NCI-H510A (cell line): Measurements from ENCODE around the gene FIBCD1.

ENCODE experiments used
- DNase-seq: peaks from one replicate; lab custom pipeline; 2025; lab: John Stamatoyannopoulos, UW

FIBCD1 gene

DNA sequence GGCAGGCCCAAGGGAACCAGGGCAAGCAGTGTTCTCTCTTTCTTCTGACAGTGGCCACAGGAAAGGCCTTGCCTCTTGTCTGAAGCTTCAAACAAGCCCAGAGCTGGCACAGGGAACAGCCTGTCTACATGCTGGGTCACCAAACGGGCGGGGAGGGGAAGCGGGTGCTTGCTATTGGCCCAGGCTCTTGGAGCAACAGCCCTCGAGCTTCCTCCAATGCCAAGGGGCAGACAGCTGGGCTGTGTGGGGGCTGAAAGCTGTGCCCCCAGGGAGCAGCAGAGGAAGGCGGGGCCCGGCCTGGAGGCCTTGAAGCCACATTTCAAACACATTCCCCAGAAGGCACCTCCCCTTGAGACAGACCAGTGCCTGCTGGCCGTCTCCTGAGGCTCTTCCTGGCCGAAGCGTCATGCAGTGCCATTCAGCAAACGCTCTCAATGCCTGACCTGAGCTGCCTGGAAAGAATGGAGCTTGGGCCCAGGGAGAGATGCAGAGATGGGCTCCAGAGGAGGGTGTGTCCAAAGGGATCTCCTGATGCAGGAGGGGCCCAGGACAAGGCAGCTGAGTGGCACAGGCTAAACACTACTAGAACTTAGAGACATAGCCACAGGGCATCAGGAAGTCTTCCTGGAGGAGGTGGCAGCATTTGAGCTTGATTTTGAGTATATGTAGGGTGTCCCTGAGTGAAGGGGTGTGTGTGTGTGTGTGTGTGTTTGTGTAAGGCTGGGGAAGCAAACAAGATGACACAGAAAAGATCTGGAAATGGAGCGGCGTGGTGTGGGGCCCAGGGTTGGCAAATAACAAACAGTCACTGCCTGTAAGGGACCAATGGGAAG is 2.5 kb downstream of the FIBCD1 start:
- DNase-seq = no peak

DNA sequence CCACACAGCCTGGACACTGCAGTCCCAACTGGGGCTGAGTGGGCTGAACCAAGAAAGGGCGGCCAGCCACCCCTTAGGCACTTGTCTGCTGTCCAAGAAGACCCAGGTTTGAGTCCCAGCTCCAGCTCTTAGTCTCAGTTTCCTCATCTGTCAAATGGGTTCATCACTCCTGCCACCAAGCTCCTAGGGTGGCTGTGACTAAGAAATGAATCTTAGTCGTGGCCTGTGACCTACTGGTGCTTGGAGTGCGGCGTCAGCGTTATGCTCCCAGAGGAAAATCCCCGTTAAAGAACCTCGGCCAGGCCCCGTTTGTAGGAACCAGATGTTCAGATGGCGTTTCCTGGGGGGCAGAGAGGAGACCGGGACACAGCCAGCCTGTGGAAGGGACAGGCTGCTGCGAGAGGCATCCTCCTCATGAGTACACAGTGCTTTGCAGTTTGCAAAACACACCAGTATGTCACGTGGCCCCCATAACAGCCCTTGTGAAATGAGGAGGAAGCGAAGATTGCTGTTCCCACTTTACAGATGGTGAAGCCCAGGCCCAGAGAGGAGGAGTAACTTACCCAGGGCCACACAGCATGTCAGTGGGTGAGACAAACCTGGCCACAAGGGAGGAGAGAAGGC is 3.3 kb downstream of the FIBCD1 start:
- no peak for DNase-seq

DNA sequence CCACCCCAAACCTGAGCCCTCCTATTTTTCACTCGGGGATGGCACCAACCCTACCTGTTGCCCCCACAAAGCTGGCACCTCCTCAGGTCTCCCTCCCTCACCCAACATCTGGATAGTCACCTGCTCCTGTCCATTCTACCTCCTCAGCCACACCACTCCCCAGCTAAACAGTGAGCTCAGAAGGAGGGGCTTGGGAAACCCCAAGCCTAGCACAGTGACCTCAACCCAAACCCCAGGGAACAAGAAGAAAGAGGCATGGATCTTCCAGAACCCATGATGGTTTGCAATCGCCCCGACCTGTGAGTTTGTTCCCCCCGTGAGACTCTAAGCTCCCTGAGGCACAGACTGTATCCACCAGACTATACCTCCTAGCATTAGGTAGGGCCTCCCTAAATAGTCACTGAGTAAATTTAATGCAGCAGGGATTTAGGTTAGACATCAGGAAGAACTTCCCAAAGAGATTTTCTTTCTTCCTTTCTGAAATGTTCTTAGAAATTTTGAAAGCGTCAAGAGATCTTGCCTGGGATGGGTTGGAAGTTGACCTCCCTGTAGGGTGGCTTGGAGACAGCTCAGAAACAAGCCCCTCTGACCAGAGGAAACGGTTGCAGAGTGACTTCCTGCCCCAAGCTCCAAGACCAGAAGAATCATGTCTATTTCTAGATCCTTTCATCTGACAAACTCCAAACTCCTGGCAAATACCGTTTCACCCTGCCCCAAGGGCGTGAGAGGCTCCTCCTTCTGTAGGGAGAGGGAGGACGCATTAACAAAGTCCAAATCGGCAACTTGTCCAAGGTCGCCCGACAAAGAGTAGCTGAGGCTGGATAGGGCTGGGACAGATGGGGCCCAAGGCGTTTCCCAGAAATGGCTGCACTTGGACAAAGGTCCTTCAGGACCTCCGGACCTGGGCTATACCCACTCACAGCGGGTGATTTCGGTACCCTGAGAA is 4.1 kb downstream of the FIBCD1 start:
- no peak for DNase-seq

DNA sequence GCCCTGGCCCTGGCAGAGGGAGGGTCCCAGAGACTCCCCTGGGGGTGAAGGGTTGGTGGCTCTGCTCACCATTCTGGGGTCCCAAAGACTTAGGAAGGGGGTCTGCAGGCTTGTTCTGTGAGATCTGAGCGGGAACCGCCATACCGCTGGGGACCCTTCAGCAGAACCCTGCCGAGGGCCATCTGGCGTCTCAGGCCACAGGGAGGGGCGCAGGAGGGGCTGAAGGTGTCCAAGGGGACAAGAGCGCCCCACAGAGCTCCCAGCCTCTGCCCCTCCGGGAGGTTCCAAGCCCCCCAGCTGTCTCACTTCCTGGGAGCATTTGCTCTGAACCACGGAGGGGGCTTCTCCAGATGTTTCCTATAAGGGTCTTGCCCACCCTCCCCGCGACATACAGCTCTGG is 4.8 kb downstream of the FIBCD1 start:
- no peak for DNase-seq

DNA sequence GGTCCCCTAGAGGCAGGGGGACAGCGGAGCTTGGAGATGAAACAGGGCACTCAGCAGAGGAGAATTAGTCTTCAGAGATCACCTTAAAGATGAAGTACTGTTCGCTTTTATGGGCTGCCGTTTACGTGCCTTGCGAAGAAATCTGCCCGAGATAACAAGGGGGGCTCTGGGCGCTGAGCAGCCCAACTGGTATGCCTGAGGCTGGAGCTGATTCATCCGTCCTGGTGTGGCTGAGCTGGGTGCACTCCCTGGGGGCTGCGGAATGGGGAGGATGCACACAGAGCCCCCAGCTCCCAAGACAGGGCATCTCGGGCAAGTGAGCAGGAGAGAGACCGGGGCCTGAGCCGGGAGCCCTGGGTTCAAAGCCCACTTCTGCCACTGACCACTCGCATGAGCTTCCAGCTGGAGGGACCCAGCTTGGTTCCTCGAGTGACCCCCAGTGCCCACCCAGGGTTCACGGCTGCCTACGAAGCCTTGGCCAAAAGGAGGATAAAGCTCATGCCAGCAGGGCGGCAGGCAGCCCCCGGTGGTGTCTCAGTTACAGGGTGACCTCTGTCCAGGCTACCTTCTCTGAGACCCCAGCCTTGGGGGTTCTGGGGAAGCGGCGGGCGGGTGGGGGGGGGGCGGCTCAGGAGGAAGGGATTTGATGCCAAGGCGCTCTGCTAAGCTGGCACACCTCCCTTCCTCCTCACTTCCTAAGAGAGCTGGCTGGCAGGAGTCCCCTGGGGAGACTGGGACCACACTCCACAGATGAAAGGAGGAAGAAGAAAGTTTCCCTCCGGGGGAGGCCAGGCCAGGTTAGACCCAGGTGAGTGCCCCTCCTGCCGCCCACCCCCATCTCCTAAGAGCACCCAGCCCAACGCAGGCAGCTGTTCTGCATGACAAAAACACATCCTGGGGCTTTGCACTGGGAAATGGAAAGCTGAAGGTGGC is 5.7 kb downstream of the FIBCD1 start:
- DNase-seq = no peak

DNA sequence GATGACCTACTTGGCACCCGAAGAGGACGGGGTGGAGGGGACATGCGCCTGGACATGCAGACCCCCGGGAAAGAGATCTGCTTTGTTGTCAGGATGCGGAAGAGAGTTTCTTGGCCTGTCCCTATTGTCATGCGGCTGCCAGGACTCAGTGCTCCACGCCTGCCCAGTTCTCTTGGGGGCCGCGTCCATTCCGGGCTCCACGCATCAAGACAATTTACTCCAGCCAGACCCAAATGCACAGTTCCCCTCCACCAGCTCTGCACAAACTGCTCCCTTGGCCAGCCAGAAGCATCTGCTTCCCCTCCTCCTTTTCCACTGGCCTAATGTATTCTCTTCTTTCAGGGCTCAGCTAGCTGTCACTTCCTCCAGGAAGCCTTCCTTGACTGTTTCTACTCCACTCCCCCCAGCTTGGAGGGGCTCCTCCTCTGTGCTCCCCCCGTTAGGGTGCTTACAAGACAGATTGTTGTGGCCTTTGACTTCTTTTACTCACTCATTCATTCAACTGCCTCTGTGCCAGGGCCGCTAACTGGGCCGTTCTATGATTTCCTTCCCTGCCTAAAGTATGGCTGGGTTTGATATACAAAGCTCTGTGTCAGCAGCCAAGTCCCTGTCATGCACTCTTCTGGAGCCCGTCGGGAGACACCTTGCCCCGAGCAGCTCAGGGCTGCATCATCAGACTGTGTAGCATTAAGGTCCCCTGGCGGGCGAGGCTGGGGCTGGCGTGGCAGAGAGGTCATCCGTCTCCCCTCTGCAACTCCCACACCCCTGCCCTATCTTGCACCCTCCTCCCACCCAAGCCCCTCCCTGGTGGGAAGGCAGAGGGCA is 6.6 kb downstream of the FIBCD1 start:
- DNase-seq = no peak

DNA sequence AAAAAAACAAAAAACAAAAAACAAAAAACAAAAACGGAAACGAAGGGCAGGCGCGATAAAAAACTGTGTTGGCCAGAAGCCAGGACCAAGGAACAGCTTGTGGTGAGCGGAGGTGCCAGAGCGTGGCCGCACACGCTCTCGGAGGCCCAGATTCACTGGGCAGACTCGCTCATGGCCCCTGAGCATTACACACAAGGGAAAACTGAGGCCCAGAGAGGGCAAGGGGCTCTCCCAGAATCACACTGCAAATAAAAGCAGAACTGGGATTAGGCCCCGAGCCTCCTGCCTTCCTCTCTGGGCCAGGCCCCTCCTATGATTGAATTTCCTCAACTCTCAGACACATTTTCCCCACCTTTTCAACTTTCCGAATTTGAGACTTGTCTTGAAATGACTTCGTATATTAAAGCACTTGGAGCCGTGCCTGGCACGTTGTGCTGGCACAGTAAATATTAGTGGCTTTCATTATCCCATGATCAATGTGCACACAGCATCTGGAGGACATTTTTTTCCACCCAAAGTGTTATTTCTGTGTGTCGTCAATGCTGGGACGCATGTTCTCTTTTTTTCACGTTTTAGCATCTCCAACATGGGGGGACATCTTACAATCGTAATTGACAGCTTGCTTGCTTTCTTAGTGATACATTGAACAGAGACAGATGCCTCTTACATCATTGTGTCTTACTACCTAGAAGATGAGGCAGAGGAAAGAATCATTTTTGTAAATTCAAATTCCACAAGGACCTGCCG is 7.4 kb downstream of the FIBCD1 start:
- no peak for DNase-seq

DNA sequence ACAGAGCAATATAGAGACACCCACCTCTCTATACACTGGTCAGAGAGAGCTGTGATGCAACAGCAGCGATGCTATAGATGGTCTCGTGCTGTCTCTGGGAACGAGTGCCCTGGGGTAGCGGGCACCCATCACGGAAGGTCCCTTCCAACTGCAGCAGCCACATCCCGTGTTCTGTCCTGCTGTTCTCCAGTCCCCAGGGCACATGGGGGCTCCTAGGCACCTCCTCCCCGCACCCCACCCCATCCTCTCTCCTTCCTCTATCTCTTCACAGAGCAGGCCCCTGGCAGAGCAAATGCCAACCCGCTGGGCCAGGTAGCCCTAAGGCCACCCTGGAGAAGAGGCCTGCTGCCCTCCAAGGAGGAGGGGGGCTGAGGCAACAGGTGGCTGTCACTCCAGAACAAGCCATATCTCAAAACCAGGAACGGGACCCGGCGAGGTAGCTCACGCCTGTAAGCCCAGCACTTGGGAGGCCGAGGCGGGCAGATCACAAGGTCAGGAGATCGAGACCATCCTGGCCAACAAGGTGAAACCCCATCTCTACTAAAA is 8.2 kb downstream of the FIBCD1 start:
- no peak for DNase-seq

DNA sequence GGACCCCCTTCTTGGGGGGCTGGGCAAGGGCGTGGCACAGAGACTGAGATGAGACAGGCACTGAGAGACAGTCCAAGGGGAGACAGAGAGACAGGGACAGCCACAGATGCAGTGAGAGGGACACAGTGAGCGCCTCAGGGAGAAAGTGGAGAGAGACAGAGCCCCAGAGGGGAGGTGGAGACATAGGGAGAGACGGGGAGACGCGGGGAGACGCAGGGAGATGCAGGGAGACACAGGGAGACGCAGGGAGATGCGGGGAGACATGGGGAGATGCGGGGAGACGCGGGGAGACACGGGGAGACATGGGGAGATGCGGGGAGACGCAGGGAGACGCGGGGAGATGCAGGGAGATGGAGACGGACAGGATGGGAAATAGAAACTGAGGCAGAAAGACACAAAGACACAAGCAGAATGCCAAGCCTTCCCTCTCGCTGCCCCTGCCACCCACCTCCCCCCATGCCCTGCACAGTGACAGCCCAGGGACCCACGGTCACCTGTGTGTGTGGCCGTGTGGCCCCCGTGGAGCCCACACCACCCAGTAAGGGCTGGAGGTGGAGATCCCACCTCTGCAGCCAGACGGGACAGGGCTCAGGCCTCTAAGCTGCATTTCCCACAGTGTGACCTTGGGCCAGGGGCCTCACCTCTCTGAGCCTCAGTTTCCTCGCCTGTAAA is 8.8 kb downstream of the FIBCD1 start:
- DNase-seq = no peak

DNA sequence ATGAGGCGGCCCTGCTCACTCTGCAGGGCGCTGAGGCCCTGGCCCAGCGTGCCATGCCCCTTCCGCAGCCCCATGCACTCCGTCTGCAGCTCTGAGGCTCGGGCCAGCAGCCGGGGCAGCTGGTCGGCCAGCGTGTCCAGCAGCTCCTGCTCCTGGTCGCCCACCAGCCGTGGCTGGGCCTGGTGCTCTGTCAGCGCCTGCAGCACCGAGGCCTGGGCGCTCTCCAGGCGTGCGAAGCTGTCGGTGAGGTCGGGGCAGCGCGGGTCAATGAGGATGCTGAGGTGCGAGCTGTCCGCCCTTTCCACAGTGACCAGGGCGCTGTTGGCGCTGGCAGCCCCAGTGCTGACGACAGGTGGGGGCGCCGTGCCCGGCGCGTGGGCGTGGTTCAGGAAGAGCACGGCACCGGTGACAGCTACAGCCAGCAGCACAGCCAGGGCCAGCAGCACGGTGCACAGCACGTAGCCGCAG is 9.4 kb downstream of the FIBCD1 start:
- no peak for DNase-seq

DNA sequence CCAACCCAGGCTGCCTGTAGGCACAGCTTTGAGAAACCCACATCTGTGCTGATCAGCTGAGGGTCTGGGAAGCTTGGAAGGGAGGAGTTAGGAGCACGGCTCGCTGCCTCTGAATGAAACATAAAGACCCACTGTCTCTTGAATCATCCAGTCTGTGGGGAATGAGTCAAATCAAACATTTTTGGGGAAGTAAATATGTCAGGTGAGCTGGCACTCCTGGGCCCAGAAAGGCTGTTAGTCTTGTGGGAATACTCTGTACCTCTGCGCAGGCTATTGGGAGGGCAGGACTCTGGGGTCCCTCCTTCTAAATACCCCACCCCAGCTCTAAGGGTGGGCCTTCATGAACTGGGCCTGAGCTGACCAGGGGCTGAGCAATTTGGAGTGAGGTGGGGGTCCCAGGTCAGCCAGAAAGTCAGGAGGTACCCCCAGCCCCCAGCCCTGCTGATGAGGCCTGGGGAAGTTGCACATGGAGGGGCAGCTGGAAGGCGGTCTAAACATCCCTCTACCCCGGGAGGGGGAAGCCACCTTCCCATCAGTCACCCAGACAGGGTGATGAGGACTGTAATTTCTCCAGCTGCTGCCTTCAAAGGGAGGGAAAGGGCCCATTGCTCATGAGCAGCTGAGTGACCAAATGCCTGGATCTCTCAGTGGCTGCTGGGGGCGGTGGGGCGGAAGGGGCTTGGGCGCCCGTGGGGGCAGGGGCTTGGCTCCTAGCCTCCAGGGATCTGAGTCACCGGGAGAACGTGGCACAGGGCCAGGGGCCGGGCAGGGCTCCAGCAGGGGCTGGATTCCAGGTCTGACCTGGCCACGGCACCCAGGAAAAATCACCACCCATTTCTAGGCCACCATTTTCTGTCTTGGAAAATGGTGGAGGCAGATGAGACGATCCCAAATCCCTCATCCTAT is 10.8 kb downstream of the FIBCD1 start:
- DNase-seq = no peak

DNA sequence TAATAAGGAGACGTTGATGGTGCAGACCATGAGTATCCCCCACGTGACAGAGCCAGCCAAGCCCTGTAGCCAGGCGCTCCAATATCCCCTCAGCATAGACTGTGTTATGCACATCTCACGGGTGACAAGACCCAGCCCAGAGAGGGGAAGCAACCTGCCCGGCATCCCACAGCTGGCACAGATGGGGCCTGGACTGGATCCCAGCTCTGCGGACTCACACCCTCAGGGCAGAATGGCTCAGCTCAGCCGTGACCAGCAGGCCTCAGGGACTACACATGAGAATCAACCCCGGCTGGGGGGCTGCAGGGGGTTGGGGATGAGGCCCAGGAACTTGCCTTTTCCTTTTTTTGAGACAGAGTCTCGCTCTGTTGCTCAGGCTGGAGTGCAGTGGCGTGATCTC is 11.7 kb downstream of the FIBCD1 start:
- DNase-seq = no peak

DNA sequence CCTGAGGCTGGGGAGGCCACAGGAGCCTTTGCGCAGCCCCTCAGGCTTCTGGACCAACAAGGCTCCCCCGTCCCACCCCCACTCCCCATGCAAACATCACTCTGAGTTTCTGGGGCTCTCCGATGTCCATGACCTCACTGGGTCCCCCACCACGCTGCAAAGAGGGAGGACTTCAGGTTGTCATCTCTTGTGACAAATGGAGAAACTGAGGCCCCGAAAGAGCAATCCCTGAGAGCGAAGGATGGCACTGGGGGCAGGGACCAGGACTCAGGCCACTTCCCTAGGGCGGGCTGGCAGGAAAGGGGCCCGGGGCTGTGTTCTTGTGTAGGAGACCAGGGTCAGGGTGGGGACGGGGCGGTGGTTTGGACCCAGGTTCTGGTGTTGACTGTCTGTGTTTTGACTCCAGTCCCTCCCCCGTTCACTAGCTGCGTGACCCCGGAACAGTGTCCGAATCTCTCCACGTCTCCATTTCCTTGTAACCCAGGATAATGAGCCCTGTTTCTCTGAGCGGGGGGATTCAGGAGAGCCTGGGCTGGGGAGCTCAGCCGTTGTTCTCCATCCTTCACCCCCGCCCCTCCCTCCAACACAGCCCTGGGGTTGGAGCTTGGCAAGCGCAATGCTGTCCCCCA is 13.9 kb downstream of the FIBCD1 start:
- no peak for DNase-seq

DNA sequence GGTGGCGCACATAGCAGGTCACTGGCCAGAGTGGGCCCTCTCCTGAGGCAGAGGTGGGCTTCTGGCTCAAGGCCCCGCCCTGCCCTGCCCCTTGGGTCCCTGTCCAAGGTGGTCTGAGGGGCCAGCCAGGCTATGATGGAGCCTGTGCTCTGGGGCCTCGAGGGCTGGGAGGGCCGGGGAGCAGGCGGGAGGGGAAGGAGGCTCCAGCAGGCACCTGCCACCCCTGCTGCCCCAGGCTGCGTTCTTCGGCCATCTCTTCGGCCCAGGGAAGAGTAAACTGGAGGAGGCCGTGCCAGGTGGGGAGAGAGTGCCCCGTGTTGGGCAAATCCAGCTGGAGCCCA is 14.6 kb downstream of the FIBCD1 start:
- no peak for DNase-seq

DNA sequence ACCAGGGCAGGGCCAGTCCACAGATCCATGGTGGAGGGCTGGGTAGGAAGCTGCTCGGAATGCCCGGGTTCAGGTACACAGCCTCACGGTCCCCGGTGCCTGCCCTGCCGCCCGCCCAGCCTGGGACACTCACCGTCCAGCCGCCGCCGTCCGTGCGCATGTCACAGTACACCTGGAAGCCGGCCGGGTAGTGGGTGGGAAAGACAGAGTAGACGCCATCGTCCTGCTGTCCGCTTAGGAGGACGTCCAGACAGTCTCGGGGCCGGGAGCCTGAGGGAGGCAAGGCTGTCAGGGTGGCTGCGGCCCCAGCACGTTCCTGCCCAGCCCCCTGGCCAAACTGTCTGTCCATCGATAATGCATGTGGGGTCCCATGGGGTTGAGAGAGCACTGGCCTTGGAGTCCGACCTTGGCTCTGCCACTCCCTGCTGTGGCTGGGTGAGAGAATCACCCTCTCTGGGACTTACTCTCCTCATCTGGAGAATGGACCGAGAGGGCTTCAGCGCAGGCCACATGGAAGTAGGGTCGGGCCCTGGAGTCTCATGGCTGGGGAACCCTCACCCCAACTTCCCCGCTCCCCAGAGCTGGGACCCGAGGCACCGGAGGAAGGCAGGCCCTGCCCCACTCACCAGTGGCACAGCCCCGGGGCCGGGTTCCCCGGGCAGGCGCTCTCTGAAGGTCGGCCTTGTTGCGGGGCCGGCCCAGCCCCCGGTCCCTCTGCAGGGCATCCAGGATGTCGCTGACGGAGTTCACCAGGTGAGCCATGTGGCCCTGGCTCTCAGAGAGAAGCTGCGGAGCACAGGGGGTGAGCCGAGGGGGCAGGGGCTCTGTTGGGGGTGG is 15.2 kb downstream of the FIBCD1 start:
- DNase-seq = no peak

DNA sequence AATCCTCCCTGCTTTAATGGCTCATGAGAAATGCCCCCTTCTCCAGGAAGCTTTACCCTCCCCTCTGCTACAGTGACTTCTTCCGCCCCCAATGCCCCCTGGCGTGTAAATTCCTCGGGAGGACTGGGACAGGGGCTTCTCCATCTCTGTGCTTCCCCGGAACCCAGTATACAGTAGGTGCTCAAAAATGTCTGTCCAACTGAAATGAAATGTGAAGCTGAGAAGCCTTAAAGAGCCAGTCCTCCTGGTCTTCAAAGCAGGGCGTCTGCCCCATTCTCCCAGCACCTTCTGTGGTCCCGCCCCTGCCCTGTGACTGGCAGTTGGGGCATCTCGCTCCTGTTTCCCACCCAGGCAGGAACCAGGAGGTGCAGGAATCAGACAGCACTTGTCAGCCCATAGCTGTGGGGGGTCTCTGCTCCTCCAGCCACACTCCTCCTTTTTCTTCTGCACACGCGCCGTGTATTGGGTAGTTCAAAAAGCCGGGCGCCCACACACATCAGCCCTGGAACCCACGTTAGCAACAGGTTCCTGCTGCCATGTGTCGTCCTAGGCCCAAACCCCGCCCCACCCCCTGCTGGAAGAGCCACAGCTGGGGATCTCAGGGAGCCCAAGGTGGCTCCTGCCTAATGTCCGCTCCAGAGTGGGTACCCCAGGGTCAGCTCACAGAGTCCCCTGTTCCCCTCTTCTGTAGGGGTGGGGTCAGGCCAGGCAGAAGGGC is 16.0 kb downstream of the FIBCD1 start:
- no peak for DNase-seq
